GM19023 (cell line): Measurements from ENCODE around the gene EHD4.

Experiments used
- ATAC-seq: cut with Tn5 transposase; IDR thresholded peaks from one replicate; pipeline ENCODE4 v1.9.1; 2021; ENCODE audit warnings: mild to moderate bottlenecking, moderate library complexity; ENCODE audit not compliant: unreplicated experiment

EHD4 gene

GRCh38 chr15:41972253-41973242, at the start of gene EHD4:
Gene EHD4, minus strand, starts transcription at chr15:41972557. Its CDS starts 63 bp downstream, at chr15:41972494.
- peak; percentile 85 for ATAC-seq

- no peak for ATAC-seq
Observed at GRCh38 chr15:42021593-42021992, 49.2 kb upstream of the EHD4 start.

DNA sequence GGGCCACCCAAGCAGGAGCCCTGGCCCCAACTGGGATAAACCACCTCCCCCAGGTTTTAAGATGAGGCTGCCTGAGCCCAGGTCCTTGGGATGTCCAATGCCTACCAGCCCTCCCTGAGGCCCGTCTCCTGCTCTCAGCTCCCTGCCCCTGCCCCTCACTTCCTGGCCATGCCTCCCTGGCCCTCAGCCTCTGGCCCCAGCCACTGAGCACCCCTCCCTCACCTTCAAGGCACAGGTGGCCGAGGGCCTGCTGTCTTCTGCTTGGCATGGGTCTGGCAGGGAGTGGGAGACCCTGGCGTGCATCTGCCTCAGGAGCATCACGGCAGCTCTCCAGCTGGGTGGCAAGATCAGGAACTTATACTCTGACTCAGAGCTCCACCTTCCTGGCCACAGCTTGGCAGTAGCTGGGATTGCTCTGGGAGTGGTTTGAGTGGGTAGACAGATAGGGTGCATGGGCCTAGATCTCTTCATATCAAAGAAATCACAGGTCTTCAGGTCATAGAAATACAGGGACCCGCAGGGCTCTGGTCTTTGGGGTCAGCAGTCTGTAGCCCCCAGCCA, 48.4 kb upstream of the EHD4 start, which contains the start of gene PLA2G4E:
Gene PLA2G4E (minus strand): TSS at position 330 of the 561 bp plus-strand sequence. CDS start 12 bp downstream, at position 318.
- ATAC-seq = no peak

GRCh38 chr15:42018306-42019224, 46.2 kb upstream of the EHD4 start:
- no peak for ATAC-seq

- no peak for ATAC-seq
Observed at GRCh38 chr15:42016971-42017370, 44.6 kb upstream of the EHD4 start.

GRCh38 chr15:42014406-42014805, 42.0 kb upstream of the EHD4 start:
- no peak for ATAC-seq

DNA sequence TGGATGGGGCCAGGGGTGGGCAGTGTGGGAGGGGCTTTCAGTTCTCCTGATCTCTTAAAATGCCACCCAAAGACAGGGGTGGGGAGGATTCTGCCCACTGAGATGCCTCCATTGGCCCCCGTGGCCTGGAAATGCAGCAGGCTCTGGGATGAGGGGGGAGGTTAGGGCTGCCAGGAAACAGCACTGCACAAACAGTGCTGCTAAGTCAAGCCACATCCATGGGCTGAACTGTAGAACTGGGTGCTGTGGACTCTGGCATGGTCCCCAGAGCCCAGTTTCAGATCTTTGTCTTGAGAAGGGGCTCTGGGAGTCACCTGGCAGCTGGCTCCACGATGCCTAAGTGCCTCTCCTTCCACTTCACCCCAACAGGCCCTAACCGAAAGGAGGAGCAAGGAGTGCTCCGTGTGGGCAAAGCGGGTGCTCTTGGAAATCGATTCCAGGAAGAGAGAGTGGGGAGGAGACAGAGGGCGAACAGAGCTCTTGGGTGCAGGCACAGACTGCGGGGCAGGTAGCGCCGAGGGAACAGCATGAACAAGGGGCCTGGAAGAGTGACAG, 40.6 kb upstream of the EHD4 start:
- ATAC-seq = no peak

DNA sequence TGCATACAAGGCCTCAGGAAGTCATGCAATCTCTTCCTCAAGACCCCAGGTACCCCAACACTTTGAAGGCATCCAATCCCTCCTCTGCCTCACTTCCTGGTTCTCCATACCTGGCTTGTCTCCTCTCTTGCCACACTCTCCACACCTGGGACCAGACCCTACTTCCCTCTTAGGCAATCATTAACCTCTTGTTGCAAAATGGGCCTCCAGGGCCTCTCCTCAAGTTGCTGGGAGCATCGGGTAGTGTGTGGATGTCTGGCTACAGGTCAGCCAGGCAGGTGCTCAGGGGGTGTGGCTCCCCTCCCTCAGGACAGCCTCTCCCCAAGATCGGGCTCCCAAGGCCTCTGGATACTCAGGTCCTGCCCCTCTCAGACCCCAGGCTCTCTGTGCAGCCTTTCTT, 39.9 kb upstream of the EHD4 start:
- ATAC-seq = no peak

DNA sequence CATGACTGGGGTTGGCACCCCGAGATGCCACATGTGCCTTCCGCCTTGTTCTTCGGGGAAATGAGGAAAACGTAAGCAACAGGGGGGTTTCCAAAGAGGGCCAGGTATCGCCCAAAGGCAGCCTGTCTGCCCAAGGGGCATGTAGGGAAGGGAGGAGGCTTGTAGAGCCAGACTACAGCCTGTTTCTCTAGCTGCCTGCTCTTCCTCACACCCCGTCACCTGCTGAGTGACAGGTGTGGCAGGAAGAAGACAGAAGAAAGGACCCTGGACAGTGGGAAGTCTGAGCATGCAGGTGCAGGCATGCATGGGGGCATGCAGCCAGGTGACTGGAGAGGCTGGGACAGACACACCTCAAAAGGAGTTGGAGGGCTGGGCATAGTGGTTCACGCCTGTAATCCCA, 38.7 kb upstream of the EHD4 start:
- ATAC-seq = no peak

- no peak for ATAC-seq
Observed at GRCh38 chr15:42010434-42010833, 38.1 kb upstream of the EHD4 start.

- no peak for ATAC-seq
Observed at GRCh38 chr15:42009474-42009873, 37.1 kb upstream of the EHD4 start.

DNA sequence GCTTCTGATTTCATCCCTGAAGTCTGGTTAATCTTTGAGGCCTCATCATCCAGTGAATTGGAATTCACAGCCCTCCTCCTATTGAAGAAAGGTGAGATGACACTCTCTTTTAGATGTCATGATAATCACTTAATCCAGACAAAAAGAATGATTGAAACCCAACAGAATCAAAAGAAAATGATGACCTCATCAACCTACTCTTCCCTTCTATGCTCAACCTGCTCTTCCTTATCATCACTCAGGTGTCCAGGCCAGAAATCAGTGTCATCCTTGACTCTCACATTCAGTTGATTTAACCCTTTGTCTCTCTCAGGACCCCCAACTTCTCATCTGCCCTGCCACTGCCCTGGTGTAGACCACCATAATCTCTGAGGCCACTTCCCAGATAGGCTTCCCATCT, 36.7 kb upstream of the EHD4 start:
- no peak for ATAC-seq

- ATAC-seq = no peak
Observed at GRCh38 chr15:42007386-42007785, 35.0 kb upstream of the EHD4 start.

DNA sequence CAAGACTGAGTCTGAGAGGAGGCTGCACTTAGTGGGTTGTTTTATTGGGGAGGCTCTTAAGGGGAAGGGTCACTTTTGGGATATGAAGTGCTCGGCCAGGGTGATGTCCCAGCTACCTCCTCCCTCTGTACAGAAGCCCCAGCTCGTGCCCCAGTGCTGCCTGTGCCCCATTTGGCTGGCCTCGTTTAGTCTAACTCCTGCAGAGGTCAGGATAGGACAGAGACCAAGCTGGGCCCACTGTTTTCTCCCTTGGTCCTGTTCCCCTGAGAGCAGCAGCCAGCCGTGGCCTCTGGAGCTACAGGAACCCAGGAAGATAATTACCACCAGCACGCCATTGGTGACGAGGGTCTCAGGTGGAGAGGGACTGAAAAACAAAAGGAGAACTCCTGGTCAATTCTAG, 30.0 kb upstream of the EHD4 start:
- no peak for ATAC-seq

- ATAC-seq = no peak
Observed at GRCh38 chr15:42001236-42001635, 28.9 kb upstream of the EHD4 start.

DNA sequence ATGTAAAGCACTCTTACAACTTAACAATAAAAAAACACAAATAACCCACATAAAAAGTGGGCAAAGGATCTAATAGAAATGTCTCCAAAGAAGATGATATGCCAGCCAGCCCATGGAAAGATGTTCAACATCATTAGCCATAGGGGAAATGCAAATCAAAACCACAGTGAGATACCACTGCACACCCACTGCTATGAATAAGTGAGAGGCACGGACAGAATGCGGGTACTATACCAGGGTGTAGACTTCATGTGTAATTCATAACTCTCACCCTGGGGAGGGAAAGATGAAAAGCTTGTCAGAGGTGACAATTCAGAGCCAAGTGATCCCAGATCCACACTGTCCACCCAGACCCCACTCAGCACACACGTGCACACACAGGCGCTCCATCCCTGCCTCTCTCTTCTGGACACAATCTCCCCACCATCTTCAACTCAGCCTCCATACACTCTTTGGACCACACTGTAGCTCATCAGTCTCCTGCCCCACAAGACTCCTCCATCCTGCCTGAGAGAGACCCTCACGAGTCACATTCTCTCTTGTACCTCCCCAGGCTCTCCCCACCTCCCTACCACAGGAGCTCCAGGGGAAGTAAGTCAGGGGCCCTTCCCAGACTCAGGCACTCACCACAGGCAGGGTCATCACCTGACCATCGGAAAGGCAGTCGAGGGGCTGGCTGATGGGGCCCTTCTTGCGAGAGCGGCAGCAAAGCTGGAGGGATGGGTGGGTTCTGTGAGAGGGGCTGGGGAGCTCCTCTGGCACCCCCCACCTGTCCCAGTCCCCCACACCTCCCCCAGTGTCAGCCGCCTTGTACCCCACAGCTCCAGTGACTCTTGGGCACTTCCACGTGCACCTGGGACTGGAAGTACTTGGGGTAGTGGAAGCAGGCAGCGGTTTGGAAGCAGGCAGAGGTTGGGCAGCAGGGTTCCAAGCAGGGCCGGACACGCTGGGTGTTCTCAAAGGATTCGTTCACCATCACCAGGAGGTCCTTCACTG, 27.2 kb upstream of the EHD4 start:
- ATAC-seq = no peak

- no peak for ATAC-seq
Observed at GRCh38 chr15:41997845-41998244, 25.5 kb upstream of the EHD4 start.

- ATAC-seq = no peak
Observed at GRCh38 chr15:41996921-41997592, 24.7 kb upstream of the EHD4 start.

- no peak for ATAC-seq
Observed at GRCh38 chr15:41996376-41996775, 24.0 kb upstream of the EHD4 start.
